NCI-H524 (cell line): ENCODE results near the gene LRRC8A.
"Not testable (repeated sequence)": the region's sequence is repeated elsewhere in the genome, so short reads cannot be mapped to it uniquely, and the experiment has no call there.

Experiments
- DNase-seq, 2 experiments: peaks; one replicate each; lab custom pipeline; 2025; lab: John Stamatoyannopoulos, UW

The LRRC8A gene

DNA sequence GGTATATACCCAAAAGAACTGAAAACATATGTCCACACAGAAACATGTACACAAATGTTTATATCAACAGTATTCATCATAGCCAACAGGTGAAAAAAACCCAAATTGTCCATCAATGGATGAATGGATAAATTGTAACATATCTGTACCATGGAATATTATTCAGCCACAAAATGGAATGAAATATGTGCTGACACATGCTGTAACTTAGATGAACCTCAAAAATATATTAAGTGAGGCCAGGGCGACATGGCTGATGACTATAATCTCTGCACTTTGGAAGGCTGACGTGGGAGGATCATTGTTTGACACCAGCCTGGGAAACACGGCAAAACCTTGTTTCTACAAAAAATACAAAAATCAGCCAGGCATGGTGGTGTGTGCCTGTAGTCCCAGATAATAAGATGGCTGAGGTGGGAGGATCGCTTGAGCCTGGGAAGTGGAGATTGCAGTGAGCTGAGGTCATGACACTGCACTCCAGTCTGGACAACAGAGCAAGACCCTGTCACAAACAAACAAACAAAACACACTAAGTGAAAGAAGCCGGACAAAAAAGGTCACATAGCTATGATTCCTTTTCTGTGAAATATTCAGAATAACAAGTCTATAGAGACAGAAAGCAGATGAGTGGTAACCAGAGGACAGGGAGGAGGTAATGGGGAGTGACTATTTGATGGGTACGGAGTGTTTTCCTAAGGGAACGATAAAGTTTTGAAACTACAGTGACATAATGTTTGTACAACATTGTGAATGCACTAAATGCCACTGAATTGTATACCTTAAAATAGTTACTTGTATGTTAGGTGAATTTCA, 11.6 kb upstream of the LRRC8A start:
- no peak for DNase-seq

DNA sequence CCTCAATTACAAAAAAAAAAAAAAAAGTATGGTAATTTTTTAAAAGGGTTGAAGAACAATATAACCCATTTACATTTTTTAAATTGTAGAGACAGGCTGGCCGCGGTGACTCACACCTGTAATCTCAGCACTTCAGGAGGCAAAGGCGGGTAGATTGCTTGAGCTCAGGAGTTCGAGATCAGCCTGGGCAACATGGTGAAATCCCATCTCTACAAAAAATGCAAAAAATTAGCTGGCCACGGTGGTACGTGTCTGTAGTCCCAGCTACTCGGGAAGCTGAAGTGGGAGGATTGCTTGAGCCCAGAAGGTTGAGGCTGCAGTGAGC, 11.0 kb upstream of the LRRC8A start:
- DNase-seq = not testable (repeated sequence)

DNA sequence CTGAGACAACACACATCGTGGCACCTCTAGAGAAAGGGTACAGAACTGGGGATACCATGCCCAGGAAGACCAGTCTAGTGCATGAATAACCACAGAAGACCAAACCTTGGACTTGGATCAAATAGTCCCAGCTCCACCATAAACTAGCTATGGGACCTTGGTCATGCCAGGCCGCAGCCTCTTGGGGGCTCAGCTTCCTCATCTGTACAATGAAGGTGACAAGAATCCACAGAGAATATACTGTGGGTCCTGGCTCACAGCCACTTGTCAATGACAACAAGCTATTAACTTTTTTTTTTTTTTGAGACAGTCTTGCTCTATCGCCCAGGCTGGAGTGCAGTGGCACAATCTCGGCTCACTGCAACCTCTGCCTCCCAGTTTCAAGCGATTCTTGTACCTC, 4.1 kb upstream of the LRRC8A start:
- DNase-seq = no peak

DNA sequence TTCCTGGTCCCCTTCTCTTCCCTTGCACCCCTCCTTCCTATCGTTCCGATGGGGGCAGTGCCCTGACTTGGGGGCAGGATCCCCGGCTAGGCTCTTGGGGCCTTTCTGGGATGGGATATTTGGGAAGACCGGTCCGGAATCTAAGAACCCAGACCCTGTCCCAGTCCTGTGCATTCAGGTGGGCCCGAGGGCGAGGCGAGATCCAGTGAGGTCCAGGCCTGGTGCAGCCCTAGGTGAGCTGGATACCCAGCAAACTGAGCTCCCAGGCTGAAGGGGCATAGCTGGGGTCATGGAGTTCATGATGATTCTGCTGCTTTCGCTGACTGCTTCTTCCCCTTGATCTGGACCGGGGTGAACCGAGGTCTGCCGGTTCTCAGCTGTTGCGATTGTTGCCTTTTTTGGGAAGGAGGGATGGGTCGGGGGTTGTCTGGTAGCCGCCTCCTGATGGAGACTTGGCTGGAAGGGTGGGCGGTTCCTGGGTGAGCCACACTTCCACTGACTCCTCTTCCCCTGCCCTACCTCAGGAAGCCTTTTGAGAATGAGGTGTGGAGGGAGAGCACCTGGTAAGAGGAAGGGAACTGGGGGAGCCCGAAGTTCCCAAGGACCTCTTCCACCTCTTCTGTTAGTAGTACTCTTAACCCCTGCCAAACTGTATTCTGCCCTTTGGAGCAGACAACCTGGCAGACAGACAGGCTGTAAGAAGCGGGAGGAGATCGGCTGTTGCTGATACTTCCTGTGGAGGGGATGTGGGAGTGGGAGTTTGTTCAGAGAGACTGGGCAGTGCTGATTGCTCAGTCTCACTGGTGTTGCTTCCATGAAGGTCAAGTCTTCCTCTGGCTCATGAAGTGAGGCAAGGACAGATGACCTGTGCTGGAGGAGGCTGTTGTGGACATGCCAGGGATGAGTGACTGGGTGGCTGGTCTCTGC, 1.0 kb downstream of the LRRC8A start:
- no peak for DNase-seq

DNA sequence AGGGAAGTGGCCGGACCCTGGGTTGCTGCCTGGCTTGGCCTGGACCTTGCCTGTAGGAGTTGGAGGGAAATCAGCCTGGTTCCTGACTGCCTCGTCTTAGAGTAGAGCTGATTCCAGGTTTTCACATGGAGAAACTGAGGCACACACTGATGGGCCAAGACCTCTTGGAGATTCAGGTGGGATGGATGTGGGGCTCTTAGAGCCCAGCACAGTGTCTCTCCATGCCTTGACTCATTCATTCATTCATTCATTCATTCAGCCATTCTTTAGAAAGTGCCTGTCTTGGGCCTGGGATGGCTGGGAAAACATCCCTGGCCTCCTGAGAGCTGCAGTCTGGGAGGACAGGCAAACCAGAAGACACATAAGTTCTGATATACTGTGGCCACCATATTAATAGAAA, 2.2 kb downstream of the LRRC8A start:
- no peak for DNase-seq

DNA sequence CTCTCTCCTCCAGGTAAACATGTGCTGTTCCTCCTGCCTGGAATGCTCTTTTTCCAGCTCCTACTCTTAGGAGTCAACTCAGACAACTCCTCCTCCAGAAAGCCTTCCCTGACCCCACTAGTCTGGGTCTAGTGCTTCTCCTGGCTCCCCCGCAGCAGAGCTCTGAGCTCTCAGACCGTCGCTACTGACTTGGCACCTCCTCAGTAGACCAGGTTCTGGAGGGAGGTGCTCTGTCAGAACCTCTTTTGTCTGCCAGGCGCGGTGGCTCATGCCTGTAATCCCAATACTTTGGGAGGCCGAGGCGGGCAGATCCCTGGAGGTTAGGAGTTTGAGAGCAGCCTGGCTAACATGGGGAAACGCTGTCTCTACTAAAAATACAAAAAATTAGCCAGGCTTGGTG, 3.4 kb downstream of the LRRC8A start:
- DNase-seq = no peak

DNA sequence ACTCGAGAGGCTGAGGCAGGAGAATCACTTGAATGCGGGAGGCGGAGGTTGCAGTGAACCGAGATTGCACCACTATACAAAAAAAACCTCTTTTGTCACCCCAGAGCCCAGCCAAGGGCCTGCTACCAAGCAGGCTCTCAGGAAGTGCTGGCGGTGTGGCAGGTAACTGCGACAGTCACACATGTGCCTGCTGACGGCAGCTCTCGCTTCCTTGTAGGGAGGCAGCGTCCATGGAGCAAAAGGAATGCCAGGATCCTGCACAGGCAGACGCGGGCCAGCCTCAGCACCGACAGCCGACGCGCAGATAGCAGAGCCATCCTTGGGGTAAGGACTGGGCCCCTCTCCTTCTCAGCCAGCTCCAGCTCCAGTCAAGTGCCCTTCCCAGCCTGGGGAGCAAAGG, 3.9 kb downstream of the LRRC8A start:
- no peak for DNase-seq

DNA sequence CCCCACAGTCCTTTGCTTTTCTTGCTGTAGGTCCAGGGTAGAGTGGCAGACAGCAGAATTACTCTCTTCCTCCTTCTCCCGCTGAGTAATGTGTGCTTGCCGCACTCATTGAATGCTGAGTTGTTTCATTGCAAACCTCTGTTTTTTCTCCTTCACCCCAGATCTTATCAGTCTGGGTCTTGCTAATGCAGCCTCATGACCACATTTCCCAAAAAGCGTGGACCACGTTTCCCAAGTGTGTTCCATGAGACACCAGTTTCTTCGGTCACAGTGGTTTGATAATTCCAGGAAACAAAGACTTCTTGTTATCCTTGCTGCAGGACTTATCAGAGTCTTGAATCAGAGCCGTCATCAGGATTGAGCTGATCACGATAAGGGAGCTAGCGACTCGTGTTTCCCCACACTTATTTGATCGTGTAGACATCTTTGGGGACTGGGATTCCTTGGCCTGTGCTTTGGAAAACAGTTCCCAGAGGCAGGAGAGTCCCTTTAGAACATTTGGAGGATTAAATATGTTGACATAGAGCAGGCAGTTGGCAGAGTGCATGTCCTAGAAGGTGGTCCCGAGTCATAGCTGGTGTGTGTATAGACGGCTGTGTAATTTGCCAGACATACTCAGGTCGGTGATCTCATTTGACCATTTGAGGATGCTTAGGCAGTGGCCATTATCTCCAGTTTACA, 4.4 kb downstream of the LRRC8A start:
- DNase-seq = no peak

DNA sequence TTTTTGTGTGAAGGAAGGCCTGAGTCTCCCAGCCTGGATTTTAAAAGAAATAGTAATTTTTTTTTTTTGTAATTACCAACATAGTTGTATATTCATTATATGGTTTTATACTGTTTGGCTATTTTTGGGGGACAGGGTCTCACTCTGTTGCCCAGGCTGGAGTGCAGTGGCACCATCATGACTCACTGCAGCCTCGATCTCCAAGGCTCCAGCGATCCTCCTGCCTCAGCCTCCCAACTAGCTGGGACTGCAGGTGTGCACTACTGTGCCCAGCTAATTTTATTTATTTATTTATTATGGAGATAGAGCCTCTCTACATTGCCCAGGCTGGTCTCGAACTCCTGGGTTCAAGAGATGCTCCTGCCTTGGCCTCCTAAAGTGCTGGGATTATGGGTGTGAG, 5.1 kb downstream of the LRRC8A start:
- DNase-seq = no peak

DNA sequence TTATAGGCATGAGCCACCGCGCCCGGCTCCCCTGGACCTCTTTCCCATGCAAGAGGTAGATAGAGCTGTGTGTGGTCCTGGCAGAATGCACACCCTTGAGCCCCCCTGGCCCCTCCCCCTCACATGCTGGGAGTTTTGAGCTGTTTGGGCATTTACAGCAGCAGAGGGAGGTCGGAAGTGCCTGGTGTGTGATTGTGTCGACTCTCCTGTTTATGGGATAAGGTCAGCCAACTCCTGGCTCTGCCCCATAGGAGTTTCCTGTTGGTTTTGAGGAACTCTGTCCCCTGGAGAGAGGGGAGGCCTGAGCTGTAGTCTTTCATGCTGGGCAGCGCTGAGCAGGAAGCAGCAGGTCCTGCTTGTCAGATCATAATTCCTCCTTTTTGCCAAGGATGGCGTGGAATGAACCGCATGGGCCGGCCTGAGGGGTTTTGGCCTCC, 6.0 kb downstream of the LRRC8A start:
- no peak for DNase-seq

DNA sequence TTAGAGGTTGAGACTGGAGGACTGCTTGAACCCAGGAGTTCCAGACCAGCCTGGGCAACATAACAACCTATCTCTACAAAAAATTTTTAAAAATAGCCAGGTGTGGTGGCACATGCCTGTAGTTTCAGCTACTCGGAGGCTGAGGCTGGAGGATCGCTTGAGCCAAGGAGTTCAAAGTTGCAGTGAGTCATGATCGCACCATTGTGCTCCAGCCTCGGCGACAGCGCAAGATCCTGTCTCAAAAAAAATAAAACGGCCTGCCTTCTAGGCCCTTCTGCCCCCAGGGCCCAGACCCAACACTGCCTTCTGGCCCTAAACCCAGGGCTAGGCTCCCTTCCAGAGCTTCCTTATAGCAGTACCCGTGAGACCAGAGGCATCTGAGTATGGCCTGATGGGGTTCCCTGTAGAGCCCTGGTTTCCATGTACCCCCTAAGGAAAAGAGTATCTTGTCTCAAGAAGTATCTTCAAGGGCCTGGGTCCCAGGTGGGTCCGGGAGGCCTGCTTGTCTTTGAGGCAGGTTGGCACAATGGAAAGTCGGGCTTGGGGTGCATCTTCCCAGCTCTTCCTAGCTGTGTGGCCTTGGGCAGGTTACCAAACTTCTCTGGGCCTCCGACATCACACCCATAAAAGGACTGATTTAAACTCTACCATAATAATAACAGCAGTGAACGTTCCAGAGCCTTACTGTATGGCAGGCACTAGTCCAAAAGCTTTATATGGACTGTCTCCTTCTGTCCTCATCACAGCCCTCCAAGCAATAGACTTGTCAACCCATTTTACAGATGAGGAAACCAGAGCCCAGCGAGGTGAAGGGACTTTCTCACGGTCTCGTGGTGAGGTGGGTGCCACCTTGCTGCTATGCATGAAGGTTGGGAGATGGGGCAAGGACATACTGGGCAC, 9.6 kb downstream of the LRRC8A start:
- DNase-seq = no peak

DNA sequence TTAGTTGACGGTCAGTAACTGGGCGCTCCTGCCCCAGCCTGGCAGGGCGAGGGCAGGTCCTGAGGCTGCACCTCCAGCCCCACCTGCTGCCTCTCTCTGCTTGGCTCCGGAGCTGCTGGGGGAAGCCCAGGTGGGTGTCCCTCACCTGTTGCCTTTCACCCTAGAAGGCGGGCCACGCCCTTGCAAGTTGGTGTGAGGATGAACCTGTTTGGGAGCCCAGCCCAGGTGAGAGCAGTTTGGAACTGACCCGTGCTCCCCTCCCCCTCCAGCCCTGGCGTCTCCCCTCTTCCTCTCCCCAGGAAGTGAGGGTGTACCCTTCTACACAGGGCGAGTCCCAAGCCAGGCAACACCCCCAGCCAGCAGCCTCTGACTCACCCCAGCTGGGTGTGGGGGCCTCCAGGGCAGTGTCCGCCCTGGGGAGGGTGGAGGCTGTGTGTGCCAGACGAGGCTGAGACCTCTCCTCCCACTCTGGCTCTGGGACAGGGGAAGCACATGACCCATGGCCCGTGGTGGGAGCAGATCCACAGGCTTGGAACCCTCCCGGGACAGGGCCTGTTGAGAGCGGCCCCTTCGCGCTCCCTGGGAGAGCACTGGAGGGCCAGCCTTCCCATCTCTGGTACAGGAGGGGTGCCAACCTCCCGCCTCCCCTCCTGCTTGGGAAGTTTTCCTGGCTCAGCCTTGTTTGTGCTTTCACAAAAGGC, 10.4 kb downstream of the LRRC8A start:
- no peak for DNase-seq

DNA sequence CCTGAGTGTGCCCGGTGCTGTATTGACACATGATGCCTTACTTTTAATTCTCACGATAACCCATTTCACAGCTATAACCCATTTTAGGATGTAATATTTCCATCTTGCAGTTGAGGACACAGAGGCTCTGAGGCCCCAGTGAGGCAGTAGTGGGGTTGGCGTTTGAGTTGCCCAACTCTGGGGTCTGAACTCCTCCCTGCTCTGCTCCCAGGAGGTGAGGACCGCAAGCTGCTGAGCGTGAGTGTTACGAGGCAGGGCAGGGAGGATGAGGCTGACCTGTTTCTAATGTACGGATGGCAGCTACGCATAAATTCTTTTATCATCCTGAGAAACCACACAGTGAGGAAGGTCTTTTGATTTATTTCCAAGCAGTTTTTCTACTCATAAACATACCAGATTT, 11.4 kb downstream of the LRRC8A start:
- DNase-seq = no peak

DNA sequence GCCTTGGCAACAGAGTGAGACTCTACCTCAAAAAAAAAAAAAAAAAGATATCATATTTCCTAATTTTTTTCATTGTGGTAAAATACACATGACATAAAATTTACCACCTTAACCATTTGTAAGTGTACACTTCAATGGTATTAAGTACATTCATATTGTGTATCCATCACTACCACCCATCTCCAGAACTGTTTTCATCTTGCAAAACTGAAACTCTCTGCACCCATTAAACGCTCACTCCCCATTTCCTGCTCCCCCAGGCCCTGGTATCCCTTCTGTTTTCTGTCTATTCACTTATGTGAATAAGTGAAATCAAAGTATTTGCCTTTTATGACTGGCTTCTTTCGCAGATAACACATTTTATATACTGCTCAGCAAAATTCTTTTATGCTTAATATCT, 12.8 kb downstream of the LRRC8A start:
- no peak for DNase-seq

DNA sequence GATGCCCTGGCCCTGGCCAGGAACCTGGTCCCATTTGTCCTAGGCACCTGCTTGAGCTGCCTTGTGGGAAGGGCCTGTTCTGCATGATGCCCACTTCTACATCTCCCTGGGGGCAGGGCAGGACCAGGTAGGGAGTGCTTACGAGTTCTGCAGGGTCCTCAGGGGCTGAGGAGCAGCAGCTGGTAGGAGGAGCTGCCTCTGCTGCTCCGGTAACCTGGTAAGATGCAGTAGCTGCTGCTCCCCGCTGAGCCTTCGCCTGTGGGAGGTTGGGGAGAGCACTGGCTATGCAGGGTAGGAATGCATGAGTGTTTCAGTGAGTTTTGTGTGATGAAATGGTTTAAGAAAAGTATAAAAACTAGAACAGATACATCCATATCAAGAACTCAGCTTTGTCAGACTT, 13.6 kb downstream of the LRRC8A start:
- no peak for DNase-seq

DNA sequence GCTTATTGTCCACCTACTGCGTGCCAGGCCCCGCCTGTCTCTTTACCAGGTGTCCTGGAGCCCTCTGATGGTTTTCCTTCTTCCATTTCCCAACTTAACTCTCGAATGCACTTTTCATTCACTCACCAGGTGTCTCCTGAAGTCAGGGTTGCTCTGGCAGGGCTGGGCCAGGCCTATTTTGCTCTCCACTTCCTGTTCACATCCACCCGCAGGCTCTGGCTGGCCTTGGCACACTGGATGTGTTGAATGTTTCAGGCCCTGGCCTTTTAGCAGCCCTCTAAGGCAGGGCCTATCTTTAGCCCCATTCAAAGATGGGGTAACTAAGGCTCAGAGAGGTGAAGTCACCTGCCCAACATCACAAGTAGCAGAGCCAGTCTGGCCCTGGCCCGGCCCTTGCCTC, 16.4 kb downstream of the LRRC8A start:
- no peak for DNase-seq

DNA sequence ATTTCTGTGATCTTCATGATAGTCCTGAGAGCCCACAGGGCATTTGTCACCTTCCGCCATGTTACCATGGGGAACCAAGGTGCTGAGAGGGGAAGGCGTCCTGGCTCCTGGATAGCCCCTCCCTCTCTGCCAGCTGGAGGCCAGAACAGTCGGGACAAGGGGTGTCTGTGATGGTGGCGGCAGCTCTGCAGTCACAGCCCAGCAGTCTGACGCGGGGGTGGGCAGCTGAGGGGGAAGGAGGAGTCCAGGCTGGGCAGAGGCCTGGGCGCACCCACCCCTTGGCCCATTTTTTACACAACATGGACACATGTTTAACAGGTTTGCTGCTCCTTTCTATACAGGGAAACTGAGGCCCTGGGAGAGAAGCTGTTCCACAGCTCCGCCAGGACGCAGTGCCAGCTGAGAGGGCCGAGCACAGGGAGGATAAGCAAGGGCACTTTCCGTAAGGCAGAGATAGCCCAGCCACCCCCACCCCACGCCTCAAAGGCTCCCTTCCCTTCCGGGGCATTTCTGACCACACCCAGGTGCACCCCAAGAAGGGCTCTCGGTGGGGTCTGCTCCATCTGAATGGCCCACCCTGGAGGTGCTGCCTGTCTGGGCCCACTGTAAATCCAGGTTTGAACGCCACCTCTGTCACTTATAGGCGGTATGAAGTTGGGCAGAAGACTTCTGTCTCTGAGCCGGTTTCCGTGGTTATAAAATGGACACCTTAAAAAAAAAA, 17.1 kb downstream of the LRRC8A start:
- DNase-seq = no peak

DNA sequence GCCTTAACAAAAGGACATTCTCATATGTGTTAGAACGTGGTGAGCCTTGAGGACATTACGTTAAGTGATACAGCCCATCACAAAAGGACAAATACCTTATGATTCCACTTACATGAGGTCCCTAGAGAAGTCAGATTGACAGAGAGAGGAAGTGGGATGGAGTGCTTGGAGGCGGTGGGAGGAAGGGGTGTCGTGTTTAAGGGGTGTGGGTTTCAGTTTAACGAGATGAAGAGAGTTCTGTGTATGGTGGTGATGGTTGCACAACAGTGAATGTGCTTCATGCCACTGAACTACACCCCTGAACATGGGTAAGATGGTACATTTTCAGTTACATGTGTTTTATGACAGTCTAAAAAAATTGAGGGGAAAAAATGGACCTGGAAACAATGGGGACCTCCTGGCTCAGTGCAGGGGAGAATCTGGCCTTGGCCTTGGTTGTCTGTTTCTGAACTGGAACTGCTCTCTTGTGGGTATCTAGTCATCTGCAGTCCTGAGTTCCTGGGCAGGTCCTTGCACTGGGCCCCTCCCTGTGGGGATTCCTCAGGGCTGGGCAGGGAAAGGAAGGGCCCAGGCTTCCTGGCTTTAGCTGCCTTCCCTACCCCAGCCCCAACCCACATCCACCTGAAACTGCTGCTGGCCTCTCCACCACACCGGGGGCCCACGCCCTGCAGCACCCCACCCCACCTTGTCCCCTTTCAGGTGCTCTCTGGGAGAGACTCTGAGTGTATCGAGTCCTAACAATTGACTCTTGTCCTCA, 17.8 kb downstream of the LRRC8A start:
- no peak for DNase-seq

DNA sequence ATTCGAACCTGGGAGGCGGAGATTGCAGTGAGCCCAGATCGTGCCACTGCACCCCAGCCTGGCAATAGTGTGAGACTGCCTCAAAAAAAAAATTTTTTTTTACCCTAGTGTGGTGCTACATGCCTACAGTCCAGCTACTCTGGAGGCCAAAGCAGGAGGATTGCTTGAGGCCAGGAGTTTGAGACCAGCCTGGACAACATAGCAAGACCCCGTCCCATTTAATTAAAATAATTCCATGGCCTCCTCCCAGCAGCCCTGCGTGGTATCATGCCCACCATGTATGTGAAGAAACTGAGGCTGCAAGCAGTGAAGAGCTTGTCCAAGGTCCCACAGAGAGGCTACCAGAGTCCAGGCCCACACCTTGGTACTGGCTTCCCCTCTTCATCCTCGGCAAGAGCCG, 19.4 kb downstream of the LRRC8A start:
- DNase-seq = no peak

DNA sequence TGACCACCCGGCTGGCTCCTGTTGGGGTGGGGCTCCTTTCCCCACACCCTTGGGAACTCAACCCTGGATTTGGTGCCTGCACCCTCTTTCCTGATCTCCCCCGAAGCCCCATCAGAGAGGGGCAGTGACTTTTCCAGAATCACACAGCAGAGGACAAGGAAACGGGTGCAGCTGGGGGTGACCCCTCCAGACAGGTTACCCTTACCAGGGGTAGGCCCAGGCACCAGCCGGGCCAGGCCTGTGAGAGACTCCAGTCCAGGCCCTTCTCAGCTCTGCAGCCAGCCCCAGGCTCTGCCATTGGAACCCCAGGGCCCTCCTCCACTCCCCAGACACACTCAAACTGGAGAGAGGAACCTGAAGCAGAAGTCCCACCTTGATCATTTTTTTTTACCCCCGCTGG, 19.9 kb downstream of the LRRC8A start:
- no peak for DNase-seq
